Neural crest cell (in vitro differentiated cells): ENCODE results near the gene C1QTNF4. TPM values are rescaled to one million over a fixed set of nuclear protein-coding genes. Genes with fewer than 3 reads are reported as not detected.
"Not testable (repeated sequence)": the region's sequence is repeated elsewhere in the genome, so short reads cannot be mapped to it uniquely, and the experiment has no call there.

Experiments
- DNase-seq: peaks from one replicate; pipeline ENCODE4 v3.0.0; 2021; ENCODE audit warnings: low read depth, mixed read lengths, low spot score
- H3K27ac Mint-ChIP-seq: one replicate; pipeline ENCODE4 v1.8.0; 2021; ENCODE audit warnings: mild to moderate bottlenecking, mixed read lengths; ENCODE audit not compliant: unreplicated experiment
- H3K27me3 Mint-ChIP-seq: 2 replicates; pipeline ENCODE4 v1.8.0; 2021; ENCODE audit warnings: low read depth, mild to moderate bottlenecking, mixed read lengths
- H3K36me3 Mint-ChIP-seq: 2 replicates; pipeline ENCODE4 v1.8.0; 2021; ENCODE audit warnings: low read depth, mild to moderate bottlenecking, mixed read lengths
- H3K4me1 Mint-ChIP-seq: 2 replicates; pipeline ENCODE4 v1.8.0; 2021; ENCODE audit warnings: mixed read lengths
- H3K4me3 Mint-ChIP-seq: one replicate; pipeline ENCODE4 v1.8.0; 2021; ENCODE audit warnings: mild to moderate bottlenecking, mixed read lengths
- H3K9me3 Mint-ChIP-seq: 2 replicates; pipeline ENCODE4 v1.8.0; 2021; ENCODE audit warnings: mixed read lengths
- total RNA-seq: library from RNA; stranded (reverse); gene quantifications from 2 replicates; pipeline ENCODE4 v1.2.1, GENCODE V29; 2021
- TF ChIP-seq, protein P1 (sequence below): fragments of 200-600 bp; sonication (generic); conservative IDR thresholded peaks from 2 replicates; pipeline ENCODE4 v1.5.0; 2021; ENCODE audit warnings: antibody characterized with exemption, mild to moderate bottlenecking

C1QTNF4 gene
- total RNA-seq, 1 donor from 2014 or later, result 18.9 TPM

DNA sequence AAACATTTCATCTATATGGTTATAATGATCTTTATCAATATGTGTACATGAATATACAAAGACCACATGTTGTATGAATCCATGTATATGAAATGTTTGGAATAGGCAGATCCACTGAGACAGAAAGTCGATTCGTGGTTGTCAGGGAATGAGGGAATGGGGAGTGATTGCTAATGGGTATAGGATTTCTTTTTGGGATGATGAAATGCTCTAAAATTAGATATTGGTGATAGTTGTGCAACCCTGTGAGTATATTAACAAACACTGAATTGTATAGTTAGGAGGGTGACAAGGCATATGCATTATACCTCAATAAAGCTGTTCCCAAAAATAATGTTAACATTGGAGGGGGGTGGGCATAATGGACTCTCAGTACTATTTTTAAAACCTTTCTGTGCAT, 33.8 kb downstream of the C1QTNF4 start:
- no peaks in the 10 kb centered on the region for H3K27me3 Mint-ChIP-seq
- H3K36me3 Mint-ChIP-seq, result no peaks in the 10 kb centered on the region
- TF ChIP-seq, protein P1, sequence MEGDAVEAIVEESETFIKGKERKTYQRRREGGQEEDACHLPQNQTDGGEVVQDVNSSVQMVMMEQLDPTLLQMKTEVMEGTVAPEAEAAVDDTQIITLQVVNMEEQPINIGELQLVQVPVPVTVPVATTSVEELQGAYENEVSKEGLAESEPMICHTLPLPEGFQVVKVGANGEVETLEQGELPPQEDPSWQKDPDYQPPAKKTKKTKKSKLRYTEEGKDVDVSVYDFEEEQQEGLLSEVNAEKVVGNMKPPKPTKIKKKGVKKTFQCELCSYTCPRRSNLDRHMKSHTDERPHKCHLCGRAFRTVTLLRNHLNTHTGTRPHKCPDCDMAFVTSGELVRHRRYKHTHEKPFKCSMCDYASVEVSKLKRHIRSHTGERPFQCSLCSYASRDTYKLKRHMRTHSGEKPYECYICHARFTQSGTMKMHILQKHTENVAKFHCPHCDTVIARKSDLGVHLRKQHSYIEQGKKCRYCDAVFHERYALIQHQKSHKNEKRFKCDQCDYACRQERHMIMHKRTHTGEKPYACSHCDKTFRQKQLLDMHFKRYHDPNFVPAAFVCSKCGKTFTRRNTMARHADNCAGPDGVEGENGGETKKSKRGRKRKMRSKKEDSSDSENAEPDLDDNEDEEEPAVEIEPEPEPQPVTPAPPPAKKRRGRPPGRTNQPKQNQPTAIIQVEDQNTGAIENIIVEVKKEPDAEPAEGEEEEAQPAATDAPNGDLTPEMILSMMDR, result no peak
- H3K9me3 Mint-ChIP-seq, result no peaks in the 10 kb centered on the region
- H3K4me3 Mint-ChIP-seq, result no peak overlapping the region
- no peak overlapping the region for H3K27ac Mint-ChIP-seq
- H3K4me1 Mint-ChIP-seq, result no peaks in the 10 kb centered on the region
- no peak for DNase-seq

DNA sequence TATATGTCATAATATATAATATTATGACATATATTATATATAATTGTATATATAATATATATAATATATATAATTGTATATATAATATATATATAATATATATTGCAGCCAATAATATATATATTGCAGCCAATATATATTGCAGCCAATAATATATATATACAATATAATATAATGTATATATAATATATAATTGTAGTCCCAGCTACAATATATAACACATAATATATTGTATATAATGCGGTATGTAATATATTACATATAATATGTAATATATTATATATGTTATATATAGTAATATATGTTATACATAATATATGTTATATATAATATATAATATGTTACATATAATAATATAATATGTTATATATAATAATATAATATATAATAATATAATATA, 35.5 kb downstream of the C1QTNF4 start:
- DNase-seq, result no peak
- Mint-ChIP-seq H3K36me3 (no peaks in the 10 kb centered on the region), H3K27me3 (no peaks in the 10 kb centered on the region), H3K9me3 (no peaks in the 10 kb centered on the region), H3K4me3 (no peak overlapping the region), H3K4me1 (peaks cover 3% of the 10 kb centered on the region), H3K27ac (no peak overlapping the region)
- TF ChIP-seq, protein P1, result no peak

DNA sequence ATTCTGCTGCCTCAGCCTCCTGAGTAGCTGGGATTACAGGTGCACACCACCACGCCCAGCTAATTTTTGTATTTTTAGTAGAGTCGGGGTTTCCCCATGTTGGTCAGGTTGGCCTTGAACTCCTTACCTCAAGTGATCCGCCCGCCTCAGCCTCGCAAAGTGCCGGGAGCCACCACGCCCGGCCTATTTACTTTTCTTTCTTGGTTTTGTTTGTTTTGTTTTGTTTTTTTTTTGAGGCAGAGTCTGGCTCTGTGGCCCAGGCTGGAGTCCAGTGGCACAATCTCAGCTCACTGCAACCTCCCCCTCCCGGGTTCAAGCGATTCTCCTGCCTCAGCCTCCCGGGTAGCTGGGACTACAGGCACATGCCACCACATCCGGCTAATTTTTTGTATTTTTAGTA, 37.2 kb downstream of the C1QTNF4 start:
- H3K9me3 Mint-ChIP-seq, H3K27me3 Mint-ChIP-seq, H3K27ac Mint-ChIP-seq, H3K36me3 Mint-ChIP-seq, H3K4me3 Mint-ChIP-seq, DNase-seq: not testable (repeated sequence)
- peaks cover 14% of the 10 kb centered on the region for H3K4me1 Mint-ChIP-seq

DNA sequence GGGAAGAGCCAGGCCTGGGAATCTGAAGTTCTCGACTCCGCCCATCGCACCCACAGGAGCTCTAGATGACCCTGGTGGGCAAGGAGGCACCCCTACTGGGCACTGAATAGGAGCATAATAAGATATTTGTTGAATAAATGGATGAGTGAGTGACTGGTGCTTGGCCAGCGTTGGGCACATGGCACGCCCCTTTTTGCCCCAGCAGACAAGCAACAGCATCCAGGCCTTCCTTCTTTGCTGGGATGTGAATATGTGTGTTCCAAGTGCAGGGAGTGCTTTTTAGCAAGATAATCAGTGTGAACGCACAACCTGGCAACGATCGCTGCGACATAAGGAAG, 40.8 kb downstream of the C1QTNF4 start:
- Mint-ChIP-seq H3K36me3 (peaks cover 4% of the 10 kb centered on the region), H3K27ac (peak overlapping the region; percentile 99), H3K4me3 (peak overlapping the region; percentile 99), H3K27me3 (no peaks in the 10 kb centered on the region), H3K4me1 (peaks cover 36% of the 10 kb centered on the region), H3K9me3 (no peaks in the 10 kb centered on the region)
- TF ChIP-seq, protein P1, result no peak
- DNase-seq, result no peak

DNA sequence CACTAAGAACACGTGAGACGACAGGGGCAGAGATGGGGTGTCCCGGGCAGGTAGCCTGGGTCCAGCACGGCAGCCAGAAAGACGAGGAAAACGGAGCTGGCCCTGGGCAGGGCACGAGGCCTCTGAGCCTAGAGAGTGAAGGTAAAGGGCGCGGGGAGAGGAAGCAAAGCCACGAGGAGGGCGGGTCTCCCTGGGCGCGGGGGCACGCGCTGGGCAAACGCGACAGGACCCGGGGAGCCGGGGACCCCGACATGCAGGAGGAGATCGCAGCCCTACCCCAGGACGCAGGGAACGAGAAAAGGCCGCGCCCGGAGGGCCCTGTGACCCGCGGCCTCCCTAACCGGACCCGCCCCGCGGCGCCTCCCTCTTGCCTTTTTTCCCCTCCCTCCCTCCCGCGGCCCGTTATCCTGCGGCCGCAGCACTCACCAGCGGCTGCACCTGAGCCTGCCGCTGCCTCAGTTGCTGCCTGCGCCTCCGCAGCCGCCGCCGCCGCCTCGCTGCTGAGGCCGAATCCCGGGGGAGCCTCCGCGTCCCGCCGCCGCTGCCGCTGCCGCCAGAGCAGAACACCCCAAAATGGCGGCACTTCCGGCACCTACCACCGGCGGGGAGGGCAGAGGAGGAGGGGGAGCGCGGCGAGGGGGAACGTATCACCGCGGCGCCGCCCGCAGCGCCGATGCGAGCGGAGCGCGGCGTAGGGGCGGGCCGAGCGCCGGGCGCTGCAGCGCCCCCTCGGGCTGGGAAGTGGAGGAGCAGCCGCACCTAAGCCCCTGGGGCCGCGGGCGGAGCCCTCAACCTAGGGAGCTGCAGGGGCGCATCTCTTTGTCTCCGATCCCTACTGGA, 41.4 kb downstream of the C1QTNF4 start, which contains the start of gene CELF1:
Gene CELF1 (minus strand): TSS at position 567 of the 840 bp plus-strand sequence. CDS start 53,609 bp downstream, outside the sequence.
- TF ChIP-seq, protein P1, result peak; percentile 93
- Mint-ChIP-seq H3K36me3 (peaks cover 6% of the 10 kb centered on the region), H3K27me3 (no peaks in the 10 kb centered on the region), H3K4me3 (peak within 1 kb of the TSS; percentile 99), H3K9me3 (no peaks in the 10 kb centered on the region), H3K27ac (peak within 1 kb of the TSS; percentile 99), H3K4me1 (peaks cover 39% of the 10 kb centered on the region)
- DNase-seq, result peak; percentile 88

DNA sequence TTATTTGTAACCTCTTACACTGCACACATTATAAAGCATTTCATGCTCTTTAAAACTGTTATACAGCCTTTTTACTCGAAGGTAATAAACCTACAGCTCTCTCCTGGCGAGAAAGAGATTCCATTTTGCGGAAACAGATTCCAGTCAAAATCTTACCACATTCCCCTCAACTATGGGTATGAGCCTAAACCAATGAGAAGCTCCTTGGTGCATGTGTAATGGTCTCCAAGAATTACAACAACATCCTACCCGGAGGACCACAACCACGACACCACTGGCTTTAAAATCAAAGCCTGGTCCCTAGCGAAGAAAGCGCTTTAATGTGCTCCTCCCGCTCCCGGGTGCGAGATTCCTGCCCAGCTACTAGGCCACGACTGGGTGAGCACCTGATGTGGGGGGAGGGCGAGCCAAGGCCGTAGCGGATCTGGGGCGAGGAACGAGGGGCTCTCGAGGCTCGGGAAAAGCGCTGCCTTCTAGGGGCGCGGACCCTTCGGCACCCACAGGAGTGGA, 42.1 kb downstream of the C1QTNF4 start:
- TF ChIP-seq, protein P1, result no peak
- H3K27me3 Mint-ChIP-seq, result no peaks in the 10 kb centered on the region
- peak overlapping the region; percentile 99 for H3K4me3 Mint-ChIP-seq
- DNase-seq, result peak; percentile 20
- H3K36me3 Mint-ChIP-seq, result peaks cover 6% of the 10 kb centered on the region
- peaks cover 40% of the 10 kb centered on the region for H3K4me1 Mint-ChIP-seq
- H3K27ac Mint-ChIP-seq, result peak overlapping the region; percentile 99
- H3K9me3 Mint-ChIP-seq, result no peaks in the 10 kb centered on the region
